Measurements from ENCODE around the gene RGL4.
"Not testable (repeated sequence)": the region's sequence is repeated elsewhere in the genome, so short reads cannot be mapped to it uniquely, and the experiment has no call there.

The RGL4 gene

DNA sequence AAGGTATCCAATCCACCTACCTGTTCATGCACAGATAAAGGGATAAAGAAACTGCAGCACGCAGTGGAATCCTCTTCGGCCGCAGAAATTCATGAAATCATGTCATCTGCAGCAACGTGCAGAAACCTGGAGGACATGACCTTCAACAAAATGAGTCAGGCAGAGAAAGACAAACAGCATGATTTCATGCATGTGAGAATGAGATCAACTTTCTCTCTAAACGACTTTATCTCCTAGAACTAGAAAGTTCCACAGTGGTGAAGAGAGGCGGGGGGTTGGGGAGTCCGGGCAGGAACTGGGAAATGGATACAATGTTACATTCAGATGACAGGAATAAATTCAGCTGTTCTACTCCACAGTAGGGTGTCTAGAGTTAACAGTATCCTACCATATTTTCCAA lies 9.9 kb downstream of the RGL4 start:
- no peak for DNase-seq

DNA sequence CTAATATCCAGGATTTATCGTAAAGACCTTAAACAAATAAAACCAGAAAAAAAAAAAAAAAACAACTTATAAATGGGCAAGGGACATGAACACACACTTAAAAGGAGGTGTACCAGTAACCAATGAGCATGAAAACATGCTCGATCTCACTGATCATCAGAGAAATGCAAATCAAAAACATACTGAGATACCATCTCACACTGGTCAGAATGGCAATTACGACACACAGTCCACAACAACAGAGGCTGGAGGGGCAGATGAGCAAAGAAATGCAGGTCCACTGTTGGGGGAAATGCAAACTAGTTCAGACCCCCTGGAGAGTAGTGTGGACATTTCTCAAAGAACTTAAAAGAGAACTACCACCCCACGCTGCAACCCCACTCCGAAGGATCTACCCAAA lies 13.2 kb downstream of the RGL4 start:
- DNase-seq, result no peak

DNA sequence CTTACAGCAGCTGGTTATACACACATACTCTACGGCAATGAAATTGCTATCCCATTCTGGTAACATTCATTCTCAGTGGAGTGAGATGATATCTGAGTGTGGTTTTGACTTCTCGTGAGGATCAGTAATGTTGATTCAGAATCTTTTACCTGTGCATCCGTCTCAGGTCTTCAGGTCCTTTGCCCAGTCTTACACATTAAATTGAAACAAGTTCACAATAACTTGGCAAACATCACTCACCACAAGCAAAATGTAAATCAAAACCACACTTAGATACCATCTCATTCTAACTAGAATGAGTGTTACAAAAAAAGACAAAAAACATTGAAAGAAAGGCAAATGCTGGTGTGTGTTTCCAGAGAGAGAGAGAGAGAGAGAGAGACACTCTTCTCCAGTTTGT lies 14.0 kb downstream of the RGL4 start:
- no peak for DNase-seq

DNA sequence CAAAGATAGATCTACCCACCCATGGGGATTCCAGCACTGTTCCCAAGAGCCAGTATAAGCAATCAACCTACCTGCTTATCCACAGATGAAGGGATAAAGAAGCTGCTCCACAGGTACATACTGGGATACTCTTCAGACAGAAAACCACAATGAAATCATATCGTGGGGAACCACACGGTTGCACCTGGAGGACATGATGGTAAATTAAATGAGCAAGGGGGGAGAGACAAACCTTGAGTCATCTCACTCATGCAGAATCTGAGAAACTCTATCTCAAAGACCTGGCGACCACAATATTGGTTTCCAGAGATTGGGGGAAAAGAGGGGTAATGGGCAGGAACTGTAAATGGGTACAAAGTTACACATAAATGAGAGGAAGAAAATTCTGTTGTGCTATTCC lies 14.5 kb downstream of the RGL4 start:
- no peak for DNase-seq

DNA sequence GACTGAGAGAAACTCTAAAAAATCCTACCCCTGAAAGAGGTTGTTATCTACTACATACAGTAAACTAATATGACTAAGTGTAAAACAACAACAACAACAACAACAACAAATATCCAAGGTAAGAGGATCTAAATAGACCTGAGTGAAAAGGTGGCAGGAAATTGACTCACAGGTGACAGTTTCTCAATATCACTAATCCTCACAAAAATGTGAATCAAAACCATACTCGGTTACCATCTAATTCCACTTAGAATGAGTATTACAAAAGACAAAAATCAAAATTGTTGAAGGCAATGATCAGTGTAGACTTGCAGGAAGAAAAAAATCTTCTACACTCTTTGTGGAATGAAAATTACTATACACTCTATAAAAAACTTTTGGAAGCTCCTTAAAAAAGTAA lies 17.5 kb downstream of the RGL4 start:
- no peak for DNase-seq

DNA sequence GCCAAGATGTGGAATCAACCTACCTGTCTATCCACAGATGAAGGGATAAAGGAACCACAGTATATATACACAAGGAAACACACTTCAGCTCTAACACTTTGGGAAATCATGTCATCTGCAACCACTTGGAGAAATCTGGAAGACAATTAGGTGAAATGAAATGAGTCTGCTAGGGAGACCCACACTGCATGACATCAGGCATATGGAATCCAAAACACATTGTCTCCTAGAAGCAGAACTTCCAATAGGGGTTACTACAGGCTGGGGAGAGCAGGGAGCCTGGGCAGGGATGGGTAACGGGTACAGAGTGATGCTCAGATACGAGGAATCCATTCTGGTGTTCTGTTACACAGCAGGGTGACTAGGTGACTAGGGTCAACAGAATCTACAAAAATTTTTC lies 18.3 kb downstream of the RGL4 start:
- no peak for DNase-seq

DNA sequence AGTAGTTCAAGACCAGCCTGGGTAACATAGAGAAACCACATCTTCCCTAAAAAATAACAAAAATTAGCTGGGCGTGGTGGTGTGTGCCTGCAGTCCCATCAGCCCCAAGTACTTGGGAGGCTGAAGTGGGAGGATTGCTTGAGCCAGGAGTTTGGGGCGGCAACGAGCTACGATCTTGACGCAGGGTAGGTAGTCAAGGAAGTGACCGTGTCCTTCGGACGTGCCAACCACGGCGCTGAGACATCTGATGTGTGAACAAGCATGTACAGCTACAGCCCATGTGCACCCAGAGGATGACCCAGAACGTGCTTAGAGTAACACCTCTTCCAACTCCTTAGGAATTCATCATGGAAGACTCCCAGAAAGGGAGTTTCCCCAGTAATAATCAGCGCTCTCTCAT lies 21.4 kb downstream of the RGL4 start:
- DNase-seq, result no peak

DNA sequence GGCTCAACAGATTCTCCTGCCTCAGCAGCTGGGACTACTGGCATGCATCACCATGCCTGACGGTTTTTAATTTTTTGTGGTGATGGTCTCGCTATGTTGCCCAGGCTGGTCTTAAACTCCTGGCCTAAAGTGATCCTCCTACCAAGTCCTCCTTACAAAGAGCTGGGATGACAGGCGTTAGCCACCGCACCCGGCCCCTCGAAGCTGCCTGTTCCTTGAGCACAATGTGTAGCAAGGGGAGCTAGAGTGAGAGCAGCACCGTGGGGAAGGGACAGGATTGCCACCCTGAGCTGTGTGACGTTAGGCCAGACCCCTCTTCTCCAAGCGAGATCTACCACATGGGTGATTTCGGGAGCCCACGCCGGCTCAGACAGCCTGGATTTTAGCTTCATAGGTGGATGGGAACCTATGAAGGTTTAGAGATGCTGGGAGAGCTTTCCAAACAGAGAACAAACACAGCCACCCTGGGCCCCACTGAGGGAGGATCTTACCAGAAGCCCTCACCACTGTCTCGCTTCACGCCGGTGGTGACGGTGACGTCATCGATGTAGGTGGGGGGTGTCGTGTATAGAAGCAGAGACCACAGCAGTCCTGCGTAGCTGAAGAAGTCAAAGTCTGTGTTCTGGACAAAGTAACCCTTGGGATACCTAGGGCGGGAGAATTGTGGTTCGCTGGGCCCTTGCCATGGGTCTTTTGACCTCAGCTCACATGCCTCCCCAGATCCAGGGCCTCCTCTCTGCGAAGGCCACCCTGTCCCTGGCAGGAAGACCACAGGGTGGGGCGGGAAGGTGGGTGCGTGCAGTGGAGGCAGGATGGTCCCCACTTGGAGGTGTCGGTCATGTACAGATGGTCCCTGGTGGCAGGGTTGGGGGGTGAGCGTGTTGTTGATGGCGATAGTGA lies 23.1 kb downstream of the RGL4 start:
- no peak for DNase-seq

DNA sequence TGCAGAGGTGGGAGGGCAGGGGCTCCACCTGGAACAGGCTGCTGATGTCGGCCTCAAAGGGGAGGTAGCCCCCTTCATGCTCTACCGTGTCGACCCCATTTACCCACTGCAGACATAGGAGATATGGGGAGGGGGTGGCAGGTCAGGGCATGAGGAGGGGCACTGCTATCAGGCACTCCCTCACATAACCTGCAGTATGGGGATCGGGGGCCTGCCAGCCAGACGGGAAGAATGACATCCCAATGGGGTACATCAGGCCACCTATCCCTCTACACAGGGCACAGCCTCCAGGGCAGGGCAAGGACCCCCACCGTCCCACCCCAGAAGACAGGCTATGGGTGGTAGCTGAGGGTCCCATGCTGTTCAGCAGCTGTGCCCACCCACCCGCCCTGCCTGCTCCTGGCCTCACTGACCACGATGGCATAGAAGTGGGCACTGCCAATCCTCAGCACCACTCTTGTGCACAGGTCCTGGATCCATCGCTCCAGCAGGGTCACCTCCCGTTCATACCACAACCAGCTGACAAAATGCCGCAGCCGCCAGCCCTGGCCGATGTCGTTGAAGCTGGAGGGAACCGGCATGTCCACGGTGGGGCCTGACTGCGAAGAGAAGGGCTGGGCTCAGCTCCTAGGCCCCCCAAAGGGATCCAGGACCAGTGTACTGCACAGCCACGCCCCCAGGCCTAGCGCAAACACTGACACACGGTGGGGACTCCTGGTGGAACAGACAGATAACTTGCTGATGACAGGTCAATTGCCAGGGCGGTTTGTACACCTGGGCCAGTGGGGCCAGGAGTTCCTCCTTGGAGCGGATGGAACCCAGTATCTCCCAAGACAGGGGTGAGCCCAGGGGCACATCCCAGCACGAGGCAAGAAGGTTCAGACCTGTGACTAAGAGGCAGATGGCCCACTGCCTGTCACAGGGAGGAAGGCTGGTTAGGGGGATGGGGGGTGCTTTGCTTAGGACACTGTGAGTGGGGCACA lies 24.1 kb downstream of the RGL4 start:
- no peak for DNase-seq

DNA sequence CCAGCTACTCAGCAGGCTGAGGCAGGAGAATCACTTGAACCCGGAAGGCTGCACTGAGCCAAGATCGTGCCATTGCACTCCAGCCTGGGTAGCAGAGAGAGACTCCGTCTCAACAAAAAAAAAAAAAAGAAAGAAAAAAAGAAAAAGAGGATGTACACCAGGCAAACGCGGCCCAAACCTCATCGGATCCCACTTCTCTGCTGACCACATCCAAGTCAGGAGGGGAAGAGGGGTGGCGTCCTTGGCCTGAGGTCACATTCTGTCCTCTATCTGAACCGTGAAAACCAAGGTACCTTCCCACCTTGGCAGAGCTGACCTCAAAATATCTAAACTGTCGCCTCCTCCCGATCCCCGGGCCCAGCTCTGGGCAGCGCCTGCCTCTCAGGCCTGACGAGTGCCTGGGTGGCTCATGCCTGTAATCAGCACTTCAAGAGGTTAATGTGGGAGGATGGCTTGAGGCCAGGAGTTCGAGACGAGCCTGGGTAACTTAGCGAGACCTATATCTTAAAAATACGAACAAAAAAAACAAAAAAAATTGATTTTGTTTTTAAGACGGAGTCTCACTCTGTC lies 25.1 kb downstream of the RGL4 start:
- DNase-seq, result no peak

DNA sequence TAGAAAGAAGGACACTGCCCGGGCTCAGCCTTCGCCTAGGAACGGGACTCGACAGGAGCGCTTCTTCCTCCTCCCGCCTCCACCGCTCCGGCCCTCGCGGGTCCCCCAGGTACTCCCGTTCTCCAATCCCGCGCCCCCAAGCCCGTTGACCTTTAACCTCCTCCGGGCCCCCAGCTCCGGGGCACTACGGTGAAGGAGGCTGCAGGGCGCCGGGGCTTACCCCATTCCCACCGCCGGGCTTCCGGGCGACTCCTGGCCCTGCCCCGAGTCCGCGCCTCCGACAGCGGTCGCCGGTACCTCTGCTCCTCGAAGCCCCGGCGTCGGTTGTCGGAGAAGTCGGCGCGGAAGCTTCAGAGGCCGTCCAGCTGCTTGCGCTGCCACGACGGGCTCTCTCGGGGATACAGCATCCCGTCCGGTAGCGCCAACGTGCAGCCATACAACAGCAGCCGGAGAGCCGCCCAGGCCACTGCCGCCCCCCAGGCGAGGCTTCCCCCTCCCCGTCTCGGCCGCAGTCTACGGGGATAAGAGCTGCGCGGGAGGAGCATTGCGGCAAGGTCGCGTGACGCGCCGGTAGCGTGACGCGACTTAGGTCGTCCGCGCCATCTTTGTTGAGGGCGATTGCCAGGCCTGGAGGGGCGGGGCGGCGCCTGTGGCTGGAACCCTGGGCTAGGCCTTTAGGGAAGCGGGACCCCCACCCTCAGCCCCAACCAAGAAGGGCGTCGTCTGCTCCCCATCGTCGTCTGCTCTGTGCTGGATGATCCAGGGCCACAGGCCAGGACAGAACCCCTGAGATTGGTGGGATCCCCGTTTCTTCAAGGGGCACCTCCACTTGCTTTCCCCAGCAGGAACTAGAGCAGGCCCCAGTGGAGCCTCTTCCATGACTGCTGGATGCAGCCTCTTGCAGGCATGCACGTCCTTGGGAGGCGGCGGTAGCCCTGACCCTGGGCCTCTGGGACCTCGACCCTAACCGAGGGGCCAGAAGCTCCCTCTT lies 26.3 kb downstream of the RGL4 start:
- DNase-seq, result no peak

DNA sequence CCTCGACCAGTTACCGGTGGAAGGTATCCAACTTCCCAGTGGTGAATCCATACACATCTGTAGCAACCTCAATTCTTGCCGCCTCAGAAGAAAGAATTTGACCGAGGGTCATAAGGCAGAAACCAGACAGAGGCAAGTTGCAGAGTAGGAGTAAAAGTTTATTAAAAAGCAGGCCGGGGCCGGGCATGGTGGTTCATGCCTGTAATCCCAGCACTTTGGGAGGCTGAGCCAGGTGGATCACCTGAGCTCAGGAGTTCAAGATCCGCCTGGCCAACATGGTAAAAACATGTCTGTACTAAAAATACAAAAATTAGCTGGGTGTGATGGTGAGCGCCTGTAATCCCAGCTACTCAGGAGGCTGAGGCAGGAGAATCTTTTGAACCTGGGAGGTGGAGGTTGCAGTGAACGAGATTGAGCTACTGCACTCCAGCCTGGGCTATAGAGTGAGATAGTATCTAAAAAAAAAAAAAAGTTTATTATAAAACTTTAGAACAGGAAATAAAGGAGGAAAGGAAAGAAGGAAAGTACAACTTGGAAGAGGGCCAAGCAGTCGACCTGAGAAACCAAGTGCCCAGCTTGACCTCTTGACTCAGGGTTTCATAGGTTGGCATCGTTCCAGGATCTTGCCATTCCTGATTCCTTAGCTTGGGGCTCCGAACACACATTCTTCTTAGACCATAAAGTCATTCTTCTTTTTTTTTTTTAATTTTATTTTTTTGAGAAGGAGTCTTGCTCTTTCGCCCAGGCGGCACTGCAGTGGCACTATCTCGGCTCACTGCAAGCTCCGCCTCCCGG lies 27.8 kb downstream of the RGL4 start:
- no peak for DNase-seq

DNA sequence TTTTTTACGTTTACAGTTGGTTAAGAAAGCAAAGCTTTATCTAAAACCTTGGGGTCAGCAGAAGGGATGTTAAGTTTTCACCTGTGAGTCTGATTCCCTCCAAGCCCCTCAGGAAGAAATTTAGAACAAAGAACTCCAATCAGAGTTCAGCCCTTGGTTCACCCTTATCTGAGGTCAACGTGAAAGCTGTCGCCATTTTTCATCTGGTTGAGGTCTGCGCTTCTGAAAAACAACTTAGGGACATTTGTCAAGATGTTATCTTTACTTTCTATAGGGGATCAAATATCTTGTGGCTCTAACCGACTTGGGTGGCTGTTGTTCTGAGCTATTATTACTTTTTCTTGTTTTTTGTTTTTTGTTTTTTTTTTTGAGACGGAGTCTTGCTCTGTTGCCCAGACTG lies 30.0 kb downstream of the RGL4 start:
- no peak for DNase-seq

DNA sequence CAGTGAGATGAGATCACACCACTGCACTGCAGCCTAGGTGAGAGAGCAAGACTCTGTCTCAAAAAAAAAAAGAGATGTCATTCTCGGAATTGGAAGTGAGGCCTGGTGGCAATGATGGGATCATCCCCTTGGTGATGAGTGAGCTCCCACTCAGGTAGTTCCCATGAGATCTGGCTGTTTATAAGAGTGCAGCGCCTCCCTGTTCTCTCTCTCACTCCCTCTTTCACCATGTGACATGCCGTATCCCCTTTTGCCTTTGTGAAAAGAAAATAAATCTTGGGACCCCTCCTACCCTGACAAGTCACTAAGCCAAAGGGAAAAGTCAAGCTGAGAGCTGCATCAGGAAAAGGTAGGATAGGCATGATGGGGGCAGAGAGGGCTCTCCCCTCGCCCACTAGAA lies 31.3 kb downstream of the RGL4 start:
- DNase-seq, result no peak

DNA sequence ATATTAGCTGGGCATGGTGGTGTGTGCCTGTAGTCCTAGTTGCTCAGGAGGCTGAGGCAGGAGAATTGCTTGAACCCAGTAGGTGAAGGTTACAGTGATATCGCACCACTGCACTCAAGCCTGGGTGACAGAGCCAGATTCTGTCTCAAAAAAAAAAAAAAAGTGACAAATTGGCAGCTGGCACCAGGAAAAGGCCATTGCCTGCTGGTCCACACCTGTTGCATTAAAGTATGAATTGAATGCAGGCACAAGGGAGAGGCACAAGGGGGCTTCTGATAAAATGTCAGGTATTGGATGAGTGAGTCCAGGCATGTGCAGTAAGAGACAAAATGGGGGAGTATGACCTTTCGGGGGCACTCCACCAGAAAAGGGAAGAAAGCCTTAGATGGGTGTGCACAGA lies 31.9 kb downstream of the RGL4 start:
- no peak for DNase-seq

DNA sequence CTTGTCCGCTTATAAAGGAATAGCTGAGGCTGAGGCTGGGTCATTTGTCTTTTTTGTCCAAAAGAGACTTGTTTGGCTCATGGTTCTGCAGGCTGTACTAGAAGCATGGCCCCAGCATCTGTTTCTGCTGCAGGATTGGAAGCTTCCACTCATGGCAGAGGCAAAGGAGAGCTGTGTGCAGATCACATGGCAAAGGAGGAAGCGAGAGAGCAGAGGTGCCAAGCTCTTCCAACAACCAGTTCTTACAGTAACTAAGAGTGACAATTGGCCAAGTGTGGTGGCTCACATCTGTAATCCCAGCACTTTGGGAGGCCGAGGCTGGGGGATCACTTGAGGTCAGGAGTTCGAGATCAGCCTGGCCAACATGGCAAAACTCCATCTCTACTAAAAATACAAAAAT lies 37.3 kb downstream of the RGL4 start:
- not testable (repeated sequence) for DNase-seq

DNA sequence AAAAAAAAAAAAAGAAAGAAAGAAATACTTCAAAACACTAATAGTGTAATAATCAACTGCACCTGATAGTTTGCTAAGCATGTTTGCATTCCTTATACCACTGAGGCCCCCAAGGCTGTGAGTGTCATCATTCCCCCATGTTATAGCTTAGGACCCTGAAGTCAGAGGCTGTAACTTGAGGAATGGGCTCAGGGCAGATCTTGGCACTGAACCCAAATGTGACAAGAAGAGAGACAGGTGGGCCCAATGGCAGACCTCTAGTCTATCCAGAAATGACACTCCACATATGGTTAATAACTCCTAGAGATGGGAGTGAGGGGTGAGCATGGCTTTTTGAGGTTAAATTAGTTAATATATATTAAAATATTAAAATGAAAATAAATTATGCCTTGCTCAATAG lies 46.9 kb downstream of the RGL4 start:
- DNase-seq, result no peak

DNA sequence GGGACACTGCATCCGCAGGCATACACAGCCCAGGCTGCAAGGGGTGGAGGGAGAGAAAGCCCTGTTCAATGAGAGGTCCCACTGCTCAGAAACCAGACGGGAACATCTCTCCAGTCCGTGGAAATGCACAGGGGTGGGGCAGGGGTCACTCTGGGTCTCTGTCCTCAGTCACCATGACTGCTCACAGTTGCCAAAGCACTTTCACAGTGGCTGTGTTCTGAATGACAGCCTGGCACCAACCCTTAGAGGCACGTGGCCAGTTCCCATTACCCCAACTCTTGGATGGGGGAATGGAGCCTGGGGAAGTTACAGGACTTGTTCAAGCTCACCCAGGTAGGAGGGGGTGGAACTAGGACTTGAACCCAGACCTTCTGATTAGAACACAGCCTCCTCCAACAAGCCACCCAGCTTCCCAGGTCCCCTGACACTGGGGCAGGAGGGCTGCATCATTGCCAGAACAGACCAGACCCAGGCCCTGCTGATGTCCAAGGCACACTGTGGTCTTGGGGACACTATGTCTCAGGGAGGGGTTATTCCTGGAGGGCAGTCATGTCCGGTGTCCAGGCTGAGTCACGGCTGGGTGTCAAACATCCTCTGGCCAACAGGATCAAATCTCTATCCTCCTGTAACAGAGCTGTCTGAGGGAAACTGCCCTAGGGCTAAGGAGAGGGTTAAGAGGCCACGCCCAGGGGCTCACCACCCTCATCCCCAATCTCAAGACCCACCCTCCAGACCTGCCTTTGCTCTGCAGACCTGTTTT lies 51.9 kb downstream of the RGL4 start:
- no peak for DNase-seq

DNA sequence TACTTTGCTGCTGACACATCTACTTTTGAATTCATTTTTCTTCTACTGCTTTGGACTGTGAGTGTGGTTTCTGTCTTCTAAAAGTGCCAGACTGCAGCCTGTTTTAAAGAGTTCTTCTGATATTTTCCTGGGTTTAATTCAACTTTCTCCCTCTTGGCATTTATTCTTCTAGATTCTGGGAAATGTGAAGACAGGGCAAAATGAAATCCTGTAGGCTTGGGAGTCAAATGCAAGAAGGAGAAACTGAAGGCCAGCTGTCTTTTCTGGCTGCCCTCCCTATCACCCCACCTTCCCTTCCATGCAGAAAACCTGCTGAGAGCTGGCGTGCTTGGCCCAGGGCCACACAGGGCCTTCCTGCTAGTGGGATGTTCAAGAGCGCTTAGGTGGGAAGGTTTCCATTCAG lies 52.5 kb downstream of the RGL4 start:
- DNase-seq, result no peak

DNA sequence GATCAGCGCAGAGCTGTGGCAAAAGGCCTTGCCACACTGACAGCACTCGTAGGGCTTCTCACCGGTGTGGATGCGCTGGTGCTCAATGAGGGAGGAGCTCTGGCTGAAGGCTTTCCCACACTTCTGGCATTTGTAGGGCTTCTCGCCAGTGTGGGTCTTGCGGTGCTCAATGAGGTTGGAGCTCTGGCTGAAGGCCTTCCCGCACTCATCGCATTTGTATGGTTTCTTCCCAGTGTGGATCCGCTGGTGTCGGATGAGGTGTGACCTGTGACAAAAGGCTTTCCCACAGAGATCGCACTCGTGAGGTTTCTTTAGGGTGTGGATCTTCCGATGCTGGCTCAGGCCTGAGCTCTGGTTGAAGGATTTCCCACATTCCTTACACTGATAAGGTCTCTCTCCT lies 53.2 kb downstream of the RGL4 start:
- DNase-seq, result no peak

DNA sequence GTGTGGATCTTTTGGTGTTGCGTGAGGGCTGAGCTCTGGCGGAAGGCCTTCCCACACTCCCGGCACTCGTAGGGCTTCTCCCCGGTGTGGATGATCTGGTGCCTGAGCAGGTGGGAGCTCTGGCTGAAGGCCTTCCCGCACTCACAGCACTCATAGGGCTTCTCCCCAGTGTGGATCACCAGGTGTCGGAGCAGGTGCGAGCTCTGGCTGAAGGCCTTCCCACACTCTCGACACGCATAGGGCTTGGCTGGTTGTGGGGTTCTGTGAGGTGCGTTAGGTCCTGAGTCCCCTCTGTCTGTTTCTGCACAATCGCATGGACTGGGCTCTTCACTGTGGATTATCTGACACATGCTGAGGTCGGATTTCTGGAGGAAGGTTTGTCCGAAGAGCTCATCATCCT lies 53.7 kb downstream of the RGL4 start:
- DNase-seq, result no peak

Data from NCI-H187 treated with DMSO at 0.1 percent for 48 hours (cell line).